ENCODE results near the gene PNMA5. TPM values are rescaled to one million over a fixed set of nuclear protein-coding genes. Genes with fewer than 3 reads are reported as not detected.
"Not testable (repeated sequence)": the region's sequence is repeated elsewhere in the genome, so short reads cannot be mapped to it uniquely, and the experiment has no call there.

The PNMA5 gene
- total and polyA plus RNA-seq, 2 of the 8 experiments (the other 6 are each of a cell fraction or from before 2014, with no cell fraction given), result 0.11 TPM

DNA sequence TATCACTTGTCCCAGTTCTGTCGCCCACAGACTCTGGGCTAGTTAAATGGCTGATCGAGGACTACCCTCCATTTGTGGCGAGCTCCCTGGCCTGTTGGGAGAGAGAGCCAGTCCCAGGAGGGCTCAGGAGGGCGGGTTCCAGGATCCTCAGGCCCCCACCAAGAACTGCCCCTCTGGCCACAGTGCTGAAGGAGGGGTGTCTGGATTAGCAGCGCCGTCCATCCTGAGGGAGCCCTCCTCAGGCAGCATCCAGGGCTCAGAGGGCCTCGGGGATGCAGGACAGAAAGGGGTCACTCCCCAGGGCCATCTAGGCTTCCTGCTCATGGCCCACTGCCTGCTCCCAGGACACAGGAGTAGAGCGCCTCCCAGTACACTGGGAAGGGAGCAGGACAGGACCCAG lies 6.1 kb downstream of the PNMA5 start:
- Histone ChIP-seq H3K18ac (ENCODE audit: extremely low read depth, low read length) (no peak overlapping the region), H3K14ac (ENCODE audit: insufficient read length) (no peak overlapping the region), H2AK5ac (ENCODE audit: low read depth, low read length) (no peak overlapping the region), H3K4me3 (ENCODE audit: extremely low read depth in 1 of 4, insufficient read depth in 2 of 4, low read depth in 3 of 4, low read length in 4 of 4) (no peak overlapping the region), H3K79me2 (ENCODE audit: control insufficient read depth in 1 of 2, insufficient read depth in 2 of 2, low read length in 2 of 2) (no peaks in the 10 kb centered on the region), H4K91ac (replicated peaks; ENCODE audit: insufficient read length, low read length) (no peak overlapping the region), H2AFZ (ENCODE audit: low read length) (no peak overlapping the region), H3K79me1 (ENCODE audit: low read depth, low read length) (no peaks in the 10 kb centered on the region), H2BK12ac (ENCODE audit: low read depth, low read length) (no peak overlapping the region), H2BK120ac (replicated peaks; ENCODE audit: low read depth, low read length) (no peak overlapping the region), H2BK15ac (ENCODE audit: low read length) (no peak overlapping the region), H3K9me3 (ENCODE audit: insufficient read depth in 2 of 2, low read depth in 1 of 2, low read length in 1 of 2) (peaks cover 0 to under 1% of the 10 kb centered on the region in 2 experiments; a peak in 1 of 4 replicates), H2BK20ac (ENCODE audit: low read length) (no peak overlapping the region), H3K56ac (replicated peaks; ENCODE audit: insufficient read length, low read depth, low read length) (no peak overlapping the region), H2BK5ac (ENCODE audit: low read depth, low read length) (no peak overlapping the region), H3K36me3 (ENCODE audit: control insufficient read depth in 2 of 4, insufficient read depth in 4 of 4, low read length in 3 of 4) (no peaks in the 10 kb centered on the region), H3K4me1 (replicated peaks in 1 of 4; ENCODE audit: control insufficient read depth in 3 of 4, insufficient read depth in 4 of 4, low read length in 3 of 4) (peaks cover 0 to 5% (median 0%) of the 10 kb centered on the region in 4 experiments; a peak in 1 of 7 replicates), H3K9ac (replicated peaks in 1 of 4; ENCODE audit: extremely low read depth in 1 of 4, low read depth in 3 of 4, low read length in 3 of 4) (no peak overlapping the region), H4K5ac (ENCODE audit: insufficient read length, low read depth, low read length) (no peak overlapping the region), H3K4ac (replicated peaks; ENCODE audit: insufficient read length, low read depth, low read length) (no peak overlapping the region), H4K20me1 (replicated peaks in 1 of 2; ENCODE audit: control insufficient read depth in 1 of 2, insufficient read depth in 2 of 2, low read length in 2 of 2) (no peaks in the 10 kb centered on the region), H3K27ac (ENCODE audit: low read depth, low read length) (no peak overlapping the region), H3K23me2 (ENCODE audit: low read depth, low read length) (0 out of 2 replicates have a peak, but pooled peaks cover 2% of the 10 kb centered on the region), H3K27me3 (replicated peaks in 1 of 4; ENCODE audit: control insufficient read depth in 3 of 4, extremely low read depth in 1 of 4, insufficient read depth in 3 of 4, low read length in 3 of 4) (no peaks in the 10 kb centered on the region), H3K23ac (ENCODE audit: insufficient read length) (no peak overlapping the region), H4K8ac (ENCODE audit: extremely low read depth, insufficient read depth, low read length) (no peak overlapping the region), H3K4me2 (ENCODE audit: insufficient read depth in 1 of 2, low read depth in 2 of 2, low read length in 2 of 2) (no peak overlapping the region)
- ChIA-PET CTCF (ENCODE audit: partially characterized antibody) (no interaction called here), POLR2A (ENCODE audit: partially characterized antibody) (no interaction called here)
- whole genome bisulfite sequencing, 2 experiments (ENCODE audit: extremely low coverage in 1 of 2, insufficient coverage in 1 of 2, insufficient read length in 1 of 2, insufficient replicate concordance in 2 of 2, low coverage in 1 of 2, low lambda C conversion rate in 2 of 2, missing lambda C conversion rate in 1 of 2), result 71% methylated on average over 4 of the region's 8 CpGs; no CpG with 5 or more reads in 1 of the 2 experiments
- DNase-seq (ENCODE audit: low read depth in 1 of 2, low spot score in 2 of 2), result no peak
- FAIRE-seq, result no peak
- TF ChIP-seq SP2 (IDR thresholded peaks at IDR 0.05; ENCODE audit: low read length) (no peak), TCF12 (IDR thresholded peaks at IDR 0.05; ENCODE audit: low read depth, low read length) (no peak)

DNA sequence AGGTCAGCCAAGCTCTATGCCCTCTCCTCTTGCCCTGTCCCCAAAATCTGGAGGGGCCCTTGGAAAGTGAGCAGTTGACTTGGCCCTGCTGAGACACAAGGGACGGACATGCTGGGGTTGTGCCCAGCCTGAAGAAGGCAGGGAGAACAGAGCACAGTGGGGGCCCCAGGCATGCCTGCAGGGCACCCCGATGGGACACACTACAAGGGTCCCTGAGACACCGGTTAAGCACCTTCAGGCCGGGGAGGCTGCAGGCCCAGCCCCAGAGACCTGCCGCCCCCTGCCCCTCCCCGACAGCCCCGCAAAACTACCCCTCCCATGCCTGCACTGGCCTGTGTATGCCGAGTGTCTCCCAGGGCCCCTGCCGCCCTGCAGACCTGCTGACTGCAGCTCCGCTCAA lies 6.8 kb downstream of the PNMA5 start:
- POLR2A ChIA-PET (ENCODE audit: partially characterized antibody); H2BK20ac ChIP-seq (ENCODE audit: low read length); H3K23ac ChIP-seq (ENCODE audit: insufficient read length); H3K27me3 ChIP-seq (replicated peaks in 1 of 4; ENCODE audit: control insufficient read depth in 3 of 4, extremely low read depth in 1 of 4, insufficient read depth in 3 of 4, low read length in 3 of 4); H2BK5ac ChIP-seq (ENCODE audit: low read depth, low read length); H4K91ac ChIP-seq (replicated peaks; ENCODE audit: insufficient read length, low read length); H2BK12ac ChIP-seq (ENCODE audit: low read depth, low read length); H3K4me2 ChIP-seq (ENCODE audit: insufficient read depth in 1 of 2, low read depth in 2 of 2, low read length in 2 of 2); CTCF ChIA-PET (ENCODE audit: partially characterized antibody); H3K9me3 ChIP-seq (ENCODE audit: insufficient read depth in 2 of 2, low read depth in 1 of 2, low read length in 1 of 2); H3K14ac ChIP-seq (ENCODE audit: insufficient read length); H2AK5ac ChIP-seq (ENCODE audit: low read depth, low read length); H3K27ac ChIP-seq (ENCODE audit: low read depth, low read length); H4K5ac ChIP-seq (ENCODE audit: insufficient read length, low read depth, low read length); H3K18ac ChIP-seq (ENCODE audit: extremely low read depth, low read length); H4K8ac ChIP-seq (ENCODE audit: extremely low read depth, insufficient read depth, low read length); H3K9ac ChIP-seq (replicated peaks in 1 of 4; ENCODE audit: extremely low read depth in 1 of 4, low read depth in 3 of 4, low read length in 3 of 4); H2AFZ ChIP-seq (ENCODE audit: low read length); H3K56ac ChIP-seq (replicated peaks; ENCODE audit: insufficient read length, low read depth, low read length); H2BK15ac ChIP-seq (ENCODE audit: low read length); H3K79me1 ChIP-seq (ENCODE audit: low read depth, low read length); H3K4me3 ChIP-seq (ENCODE audit: extremely low read depth in 1 of 4, insufficient read depth in 2 of 4, low read depth in 3 of 4, low read length in 4 of 4); H3K23me2 ChIP-seq (ENCODE audit: low read depth, low read length); H4K20me1 ChIP-seq (replicated peaks in 1 of 2; ENCODE audit: control insufficient read depth in 1 of 2, insufficient read depth in 2 of 2, low read length in 2 of 2); H3K79me2 ChIP-seq (ENCODE audit: control insufficient read depth in 1 of 2, insufficient read depth in 2 of 2, low read length in 2 of 2); FAIRE-seq; DNase-seq (ENCODE audit: low read depth in 1 of 2, low spot score in 2 of 2); H3K4ac ChIP-seq (replicated peaks; ENCODE audit: insufficient read length, low read depth, low read length); H3K36me3 ChIP-seq (ENCODE audit: control insufficient read depth in 2 of 4, insufficient read depth in 4 of 4, low read length in 3 of 4); H3K4me1 ChIP-seq (replicated peaks in 1 of 4; ENCODE audit: control insufficient read depth in 3 of 4, insufficient read depth in 4 of 4, low read length in 3 of 4); H2BK120ac ChIP-seq (replicated peaks; ENCODE audit: low read depth, low read length): not testable (repeated sequence)
- no CpG with 5 or more reads among the region's 10 CpGs for WGBS, 2 experiments (ENCODE audit: extremely low coverage in 1 of 2, insufficient coverage in 1 of 2, insufficient read length in 1 of 2, insufficient replicate concordance in 2 of 2, low coverage in 1 of 2, low lambda C conversion rate in 2 of 2, missing lambda C conversion rate in 1 of 2)
